ENCODE data around the gene HDGFL3.

DNA sequence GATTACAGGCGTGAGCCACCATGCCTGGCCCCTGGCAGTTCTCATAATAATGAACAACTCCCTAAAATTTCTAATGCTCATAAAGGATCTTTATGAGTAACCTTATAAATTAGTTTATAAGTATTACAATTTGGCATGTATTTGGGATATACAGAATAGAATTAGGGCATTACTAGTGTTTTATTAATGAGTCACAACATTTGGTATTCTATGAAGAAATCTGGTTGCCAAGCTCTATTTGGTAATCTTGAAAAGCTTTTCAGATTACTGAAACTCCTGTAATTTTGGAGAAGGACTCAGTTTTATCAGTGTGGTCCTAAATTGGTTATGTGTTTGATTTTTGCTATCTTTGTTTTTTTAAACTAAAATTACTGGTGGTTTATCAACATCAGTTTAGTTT, 54.3 kb downstream of the HDGFL3 start:
- TF ChIP-seq, protein P1, sequence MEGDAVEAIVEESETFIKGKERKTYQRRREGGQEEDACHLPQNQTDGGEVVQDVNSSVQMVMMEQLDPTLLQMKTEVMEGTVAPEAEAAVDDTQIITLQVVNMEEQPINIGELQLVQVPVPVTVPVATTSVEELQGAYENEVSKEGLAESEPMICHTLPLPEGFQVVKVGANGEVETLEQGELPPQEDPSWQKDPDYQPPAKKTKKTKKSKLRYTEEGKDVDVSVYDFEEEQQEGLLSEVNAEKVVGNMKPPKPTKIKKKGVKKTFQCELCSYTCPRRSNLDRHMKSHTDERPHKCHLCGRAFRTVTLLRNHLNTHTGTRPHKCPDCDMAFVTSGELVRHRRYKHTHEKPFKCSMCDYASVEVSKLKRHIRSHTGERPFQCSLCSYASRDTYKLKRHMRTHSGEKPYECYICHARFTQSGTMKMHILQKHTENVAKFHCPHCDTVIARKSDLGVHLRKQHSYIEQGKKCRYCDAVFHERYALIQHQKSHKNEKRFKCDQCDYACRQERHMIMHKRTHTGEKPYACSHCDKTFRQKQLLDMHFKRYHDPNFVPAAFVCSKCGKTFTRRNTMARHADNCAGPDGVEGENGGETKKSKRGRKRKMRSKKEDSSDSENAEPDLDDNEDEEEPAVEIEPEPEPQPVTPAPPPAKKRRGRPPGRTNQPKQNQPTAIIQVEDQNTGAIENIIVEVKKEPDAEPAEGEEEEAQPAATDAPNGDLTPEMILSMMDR (IDR thresholded peaks at IDR 0.05; ENCODE audit: low read depth, low read length), result no peak
- TF ChIP-seq EZH2phosphoT487 (IDR thresholded peaks at IDR 0.05; ENCODE audit: low read depth), result no peak

Data from OCI-LY3 (cell line).